ENCODE data around the gene FNBP1.

- TF ChIP-seq CTCF (tag by site-specific recombination; IDR thresholded peaks at IDR 0.05): no peak
- no peak for TF ChIP-seq ZNF292 (tag by site-specific recombination; IDR thresholded peaks at IDR 0.05; ENCODE audit: borderline replicate concordance, low read depth)
- no peak for TF ChIP-seq ZNF416 (tag by site-specific recombination; IDR thresholded peaks at IDR 0.05)
- no peak for TF ChIP-seq ZFHX2 (tag by site-specific recombination; conservative IDR thresholded peaks at IDR 0.05)
- no peak for TF ChIP-seq ZNF660 (tag by site-specific recombination; IDR thresholded peaks at IDR 0.05)
- TF ChIP-seq PBX3 (CRISPR knock-in tag; IDR thresholded peaks at IDR 0.05): no peak
- TF ChIP-seq ZNF544 (tag by site-specific recombination; IDR thresholded peaks at IDR 0.05): no peak
- no peak for TF ChIP-seq ZNF394 (tag by site-specific recombination; IDR thresholded peaks at IDR 0.05; ENCODE audit: borderline replicate concordance)
- no peak for TF ChIP-seq ZNF175 (tag by site-specific recombination; IDR thresholded peaks at IDR 0.05)
- no peak for TF ChIP-seq ZSCAN4 (tag by site-specific recombination; IDR thresholded peaks at IDR 0.05)
Observed at GRCh38 chr9:130090915-130091314, 47.9 kb upstream of the FNBP1 start.
